Daoy (cell line): ENCODE measurements around the gene CRACR2A. TPM values are rescaled to one million over a fixed set of nuclear protein-coding genes. Genes with fewer than 3 reads are reported as not detected.

Experiments
- DNase-seq: peaks from one replicate; pipeline ENCODE4 v3.0.0-alpha.2; 2015; ENCODE audit warnings: low read depth
- total RNA-seq: library from RNA; depleted of rRNA; stranded (reverse); fragments of >200 nt; shearing (Covaris generic); gene quantifications from 2 replicates; pipeline ENCODE4 v1.2.3, GENCODE V29; 2014

CRACR2A gene
- total RNA-seq, 1 experiment from 2014 or later: 11.5 TPM

GRCh38 chr12:3725388-3726115 is 27.4 kb downstream of the CRACR2A start:
- no peak for DNase-seq

- no peak for DNase-seq
These were observed 28.7 kb downstream of the CRACR2A start for GRCh38 chr12:3723916-3724805.

GRCh38 chr12:3722368-3722767 is 30.5 kb downstream of the CRACR2A start:
- no peak for DNase-seq

- no peak for DNase-seq
These were observed 32.1 kb downstream of the CRACR2A start for GRCh38 chr12:3720772-3721171.

GRCh38 chr12:3718100-3718499 is 34.8 kb downstream of the CRACR2A start:
- DNase-seq: no peak

GRCh38 chr12:3717283-3717898 is 35.5 kb downstream of the CRACR2A start:
- no peak for DNase-seq

- DNase-seq: no peak
These were observed 36.9 kb downstream of the CRACR2A start for GRCh38 chr12:3715999-3716398.

- DNase-seq: no peak
These were observed 39.0 kb downstream of the CRACR2A start for GRCh38 chr12:3713947-3714346.

- no peak for DNase-seq
These were observed 39.4 kb downstream of the CRACR2A start for GRCh38 chr12:3713483-3713882.

- no peak for DNase-seq
These were observed 40.5 kb downstream of the CRACR2A start for GRCh38 chr12:3712209-3712992.

GRCh38 chr12:3705354-3705675 is 47.6 kb downstream of the CRACR2A start:
- no peak for DNase-seq

GRCh38 chr12:3704512-3705353 is 48.2 kb downstream of the CRACR2A start:
- DNase-seq: no peak

- DNase-seq: no peak
These were observed 52.0 kb downstream of the CRACR2A start for GRCh38 chr12:3700861-3701260.

GRCh38 chr12:3698218-3698974 is 54.5 kb downstream of the CRACR2A start:
- peak; percentile 85 for DNase-seq

- DNase-seq: no peak
These were observed 55.5 kb downstream of the CRACR2A start for GRCh38 chr12:3697311-3697870.

GRCh38 chr12:3694673-3695072 is 58.2 kb downstream of the CRACR2A start:
- no peak for DNase-seq

GRCh38 chr12:3692616-3693365 is 60.1 kb downstream of the CRACR2A start:
- no peak for DNase-seq

GRCh38 chr12:3686463-3686862 is 66.4 kb downstream of the CRACR2A start:
- DNase-seq: no peak

- no peak for DNase-seq
These were observed 67.1 kb downstream of the CRACR2A start for GRCh38 chr12:3685830-3686229.
